ENCODE data around the gene LRP1. TPM values are rescaled to one million over a fixed set of nuclear protein-coding genes. Genes with fewer than 3 reads are reported as not detected.

Gene LRP1
- total RNA-seq, 1 donor from 2014 or later, result 369 TPM

DNA sequence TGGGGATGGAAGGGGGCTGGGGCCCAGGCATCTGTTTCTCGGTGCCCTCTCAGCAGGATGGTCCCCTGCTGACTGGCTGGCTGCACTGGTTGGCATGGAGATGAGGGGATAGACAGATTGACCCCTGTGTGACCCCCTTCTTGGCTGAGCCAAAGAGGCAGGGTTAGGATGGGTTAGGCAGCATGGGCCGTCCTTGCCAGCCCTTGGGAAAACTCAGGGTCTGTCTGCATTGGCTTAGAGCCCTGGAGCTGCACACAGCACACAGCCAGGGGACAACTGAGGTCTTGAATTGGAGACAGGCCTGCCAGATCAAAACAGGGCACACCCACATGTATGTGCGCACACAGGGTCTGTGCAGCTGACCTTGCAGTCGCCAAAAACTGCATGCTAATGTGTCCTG lies 30.4 kb downstream of the LRP1 start:
- Histone ChIP-seq H3K4me3 (ENCODE audit: insufficient read depth, low read depth, low read length) (no peak overlapping the region), H3K9me3 (ENCODE audit: insufficient read depth, low read depth, low read length) (no peaks in the 10 kb centered on the region), H2AFZ (ENCODE audit: low read depth, low read length) (no peak overlapping the region), H3K27me3 (ENCODE audit: insufficient read depth, low read length) (no peaks in the 10 kb centered on the region), H3K4me1 (ENCODE audit: insufficient read depth, low read length) (peaks cover 4% of the 10 kb centered on the region), H3K27ac (ENCODE audit: low read depth, low read length) (no peak overlapping the region), H3K4me2 (ENCODE audit: low read length) (no peak overlapping the region), H3K79me2 (ENCODE audit: insufficient read depth, low read length) (peaks cover 4% of the 10 kb centered on the region), H3K36me3 (ENCODE audit: insufficient read depth, low read length) (peaks cover 79% of the 10 kb centered on the region), H4K20me1 (ENCODE audit: insufficient read depth, low read length) (peaks cover 83% of the 10 kb centered on the region), H3K9ac (ENCODE audit: low read length) (no peak overlapping the region)
- Mint-ChIP-seq H3K4me3 (ENCODE audit: unreplicated experiment) (no peak overlapping the region), H3K36me3 (ENCODE audit: low read depth, unreplicated experiment) (peaks cover 46% of the 10 kb centered on the region), H3K9me3 (ENCODE audit: unreplicated experiment) (no peaks in the 10 kb centered on the region), H3K27ac (ENCODE audit: unreplicated experiment) (no peak overlapping the region), H3K27me3 (ENCODE audit: low read depth, unreplicated experiment) (no peaks in the 10 kb centered on the region), H3K4me1 (ENCODE audit: low read depth, unreplicated experiment) (peaks cover 6% of the 10 kb centered on the region)
- DNase-seq (ENCODE audit: low read depth) (no peak), FAIRE-seq (no peak)
- TF ChIP-seq EZH2 (IDR thresholded peaks at IDR 0.05; ENCODE audit: insufficient read depth, low read length), result no peak
- TF ChIP-seq, protein P1, sequence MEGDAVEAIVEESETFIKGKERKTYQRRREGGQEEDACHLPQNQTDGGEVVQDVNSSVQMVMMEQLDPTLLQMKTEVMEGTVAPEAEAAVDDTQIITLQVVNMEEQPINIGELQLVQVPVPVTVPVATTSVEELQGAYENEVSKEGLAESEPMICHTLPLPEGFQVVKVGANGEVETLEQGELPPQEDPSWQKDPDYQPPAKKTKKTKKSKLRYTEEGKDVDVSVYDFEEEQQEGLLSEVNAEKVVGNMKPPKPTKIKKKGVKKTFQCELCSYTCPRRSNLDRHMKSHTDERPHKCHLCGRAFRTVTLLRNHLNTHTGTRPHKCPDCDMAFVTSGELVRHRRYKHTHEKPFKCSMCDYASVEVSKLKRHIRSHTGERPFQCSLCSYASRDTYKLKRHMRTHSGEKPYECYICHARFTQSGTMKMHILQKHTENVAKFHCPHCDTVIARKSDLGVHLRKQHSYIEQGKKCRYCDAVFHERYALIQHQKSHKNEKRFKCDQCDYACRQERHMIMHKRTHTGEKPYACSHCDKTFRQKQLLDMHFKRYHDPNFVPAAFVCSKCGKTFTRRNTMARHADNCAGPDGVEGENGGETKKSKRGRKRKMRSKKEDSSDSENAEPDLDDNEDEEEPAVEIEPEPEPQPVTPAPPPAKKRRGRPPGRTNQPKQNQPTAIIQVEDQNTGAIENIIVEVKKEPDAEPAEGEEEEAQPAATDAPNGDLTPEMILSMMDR (IDR thresholded peaks at IDR 0.05; ENCODE audit: insufficient read depth, low read depth, low read length), result no peak

DNA sequence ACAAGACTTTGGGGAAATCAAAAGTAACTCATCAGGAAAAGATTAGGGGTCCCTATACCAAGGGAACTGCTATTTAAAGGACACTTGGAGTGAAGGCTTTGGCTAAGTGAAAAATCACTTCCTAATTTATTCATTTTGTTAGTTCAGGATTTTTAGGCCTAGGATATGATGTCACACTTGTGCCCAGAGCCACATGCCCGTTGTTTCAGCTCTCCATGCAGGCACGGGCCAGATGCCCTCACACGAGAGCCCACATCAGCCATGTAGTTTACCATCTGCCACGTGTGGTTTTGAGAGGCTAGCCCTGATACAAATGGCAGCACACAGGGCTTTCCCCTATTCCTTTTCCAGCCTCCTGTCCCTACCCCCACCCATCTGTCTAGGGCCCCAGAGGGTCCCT lies 31.0 kb downstream of the LRP1 start:
- no peaks in the 10 kb centered on the region for H3K9me3 ChIP-seq (ENCODE audit: insufficient read depth, low read depth, low read length)
- Mint-ChIP-seq H3K27ac (ENCODE audit: unreplicated experiment) (no peak overlapping the region), H3K9me3 (ENCODE audit: unreplicated experiment) (no peaks in the 10 kb centered on the region), H3K4me1 (ENCODE audit: low read depth, unreplicated experiment) (peaks cover 6% of the 10 kb centered on the region), H3K4me3 (ENCODE audit: unreplicated experiment) (no peak overlapping the region), H3K36me3 (ENCODE audit: low read depth, unreplicated experiment) (peaks cover 45% of the 10 kb centered on the region), H3K27me3 (ENCODE audit: low read depth, unreplicated experiment) (no peaks in the 10 kb centered on the region)
- no peak overlapping the region for H2AFZ ChIP-seq (ENCODE audit: low read depth, low read length)
- FAIRE-seq (no peak), DNase-seq (ENCODE audit: low read depth) (no peak)
- H3K9ac ChIP-seq (ENCODE audit: low read length), result no peak overlapping the region
- no peaks in the 10 kb centered on the region for H3K27me3 ChIP-seq (ENCODE audit: insufficient read depth, low read length)
- no peak overlapping the region for H3K4me3 ChIP-seq (ENCODE audit: insufficient read depth, low read depth, low read length)
- H3K79me2 ChIP-seq (ENCODE audit: insufficient read depth, low read length), result peaks cover 4% of the 10 kb centered on the region
- no peak for TF ChIP-seq EZH2 (IDR thresholded peaks at IDR 0.05; ENCODE audit: insufficient read depth, low read length)
- TF ChIP-seq, protein P1 (IDR thresholded peaks at IDR 0.05; ENCODE audit: insufficient read depth, low read depth, low read length), result no peak
- H3K36me3 ChIP-seq (ENCODE audit: insufficient read depth, low read length), result peaks cover 79% of the 10 kb centered on the region
- H4K20me1 ChIP-seq (ENCODE audit: insufficient read depth, low read length), result peaks cover 79% of the 10 kb centered on the region
- no peak overlapping the region for H3K4me2 ChIP-seq (ENCODE audit: low read length)
- peaks cover 4% of the 10 kb centered on the region for H3K4me1 ChIP-seq (ENCODE audit: insufficient read depth, low read length)
- H3K27ac ChIP-seq (ENCODE audit: low read depth, low read length), result no peak overlapping the region

DNA sequence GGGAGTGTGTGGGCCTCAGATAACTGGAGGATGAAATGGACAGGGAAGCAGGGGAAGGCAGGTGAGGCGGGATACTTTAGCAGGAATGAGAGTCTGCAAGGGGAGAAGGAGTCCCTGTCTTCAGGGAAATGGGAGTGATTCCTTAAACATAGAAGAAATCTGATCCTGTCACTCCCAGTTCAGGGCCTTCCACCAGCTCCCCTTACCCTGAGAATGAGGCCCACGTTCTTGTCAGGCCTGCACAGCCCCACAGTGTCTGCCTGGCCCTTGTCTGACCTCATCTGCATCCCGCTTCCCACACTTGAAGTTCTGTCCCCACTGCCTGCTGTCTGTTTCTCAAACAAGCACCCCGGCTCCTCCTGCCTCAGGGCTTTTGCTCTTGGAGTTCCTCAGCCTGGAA lies 31.8 kb downstream of the LRP1 start:
- H3K9me3 ChIP-seq (ENCODE audit: insufficient read depth, low read depth, low read length), result no peaks in the 10 kb centered on the region

More for the DNA sequence above, 31.8 kb downstream of the LRP1 start:
- no peak overlapping the region for H3K27ac ChIP-seq (ENCODE audit: low read depth, low read length)
- TF ChIP-seq, protein P1 (IDR thresholded peaks at IDR 0.05; ENCODE audit: insufficient read depth, low read depth, low read length), result no peak
- no peak for TF ChIP-seq EZH2 (IDR thresholded peaks at IDR 0.05; ENCODE audit: insufficient read depth, low read length)
- H3K27me3 ChIP-seq (ENCODE audit: insufficient read depth, low read length), result no peaks in the 10 kb centered on the region
- FAIRE-seq (no peak), DNase-seq (ENCODE audit: low read depth) (no peak)
- Mint-ChIP-seq H3K36me3 (ENCODE audit: low read depth, unreplicated experiment) (peaks cover 48% of the 10 kb centered on the region), H3K27me3 (ENCODE audit: low read depth, unreplicated experiment) (no peaks in the 10 kb centered on the region), H3K4me3 (ENCODE audit: unreplicated experiment) (no peak overlapping the region), H3K4me1 (ENCODE audit: low read depth, unreplicated experiment) (peaks cover 12% of the 10 kb centered on the region), H3K9me3 (ENCODE audit: unreplicated experiment) (no peaks in the 10 kb centered on the region), H3K27ac (ENCODE audit: unreplicated experiment) (peak overlapping the region; percentile 78)
- peaks cover 77% of the 10 kb centered on the region for H3K36me3 ChIP-seq (ENCODE audit: insufficient read depth, low read length)
- no peak overlapping the region for H3K4me3 ChIP-seq (ENCODE audit: insufficient read depth, low read depth, low read length)
- peaks cover 10% of the 10 kb centered on the region for H3K4me1 ChIP-seq (ENCODE audit: insufficient read depth, low read length)
- H3K4me2 ChIP-seq (ENCODE audit: low read length), result no peak overlapping the region
- H3K9ac ChIP-seq (ENCODE audit: low read length), result no peak overlapping the region
- peaks cover 79% of the 10 kb centered on the region for H4K20me1 ChIP-seq (ENCODE audit: insufficient read depth, low read length)
- H2AFZ ChIP-seq (ENCODE audit: low read depth, low read length), result no peak overlapping the region
- H3K79me2 ChIP-seq (ENCODE audit: insufficient read depth, low read length), result peaks cover 4% of the 10 kb centered on the region

Measured in astrocyte (in vitro differentiated cells and primary cell).